ENCODE results near the gene CDHR1.

- TF ChIP-seq CTCF (conservative IDR thresholded peaks at IDR 0.05 in 1 of 2, IDR thresholded peaks at IDR 0.05 in 1 of 2; ENCODE audit: low read depth in 1 of 2, low read length in 2 of 2) (no peak), EZH2 (IDR thresholded peaks at IDR 0.05; ENCODE audit: low read length, missing control alignments) (no peak)
Measured at GRCh38 chr10:84172467-84173356, 21.6 kb upstream of the CDHR1 start.
